Immature natural killer cell (primary cell): ENCODE results near the gene EIF2A. TPM values are rescaled to one million over a fixed set of nuclear protein-coding genes. Genes with fewer than 3 reads are reported as not detected.

Experiments
- polyA plus RNA-seq, 3 donors: library from polyadenylated mRNA; unstranded; fragments of 300-500 nt; fragmentation: Illumina TruSeq; gene quantifications; one replicate each; pipeline ENCODE4 v1.2.3, GENCODE V29; 2021

EIF2A gene
- polyA plus RNA-seq, 3 donors from 2014 or later = 31.3 to 39.4 (median 35.8) TPM

Other genes starting within 250 kb of the EIF2A start
- gene TSC22D2, start 138.5 kb upstream of the EIF2A start, polyA plus RNA-seq = 10 to 100 TPM in 1 of 3 donors, 1 to 10 TPM in 2; 6.4 to 10.4 (median 9.0) TPM
- 100 to 1,000 TPM; 142 to 187 (median 165) TPM for gene SERP1, start 291 bp upstream of the EIF2A start, polyA plus RNA-seq
- 100 to 1,000 TPM; 421 to 768 (median 558) TPM for gene SELENOT, start 56.5 kb downstream of the EIF2A start, polyA plus RNA-seq
- gene ERICH6, start 157.1 kb downstream of the EIF2A start, polyA plus RNA-seq = under 1 TPM in 1 of 3 donors, not detected in 2; 0.94 TPM
- gene SIAH2, start 216.4 kb downstream of the EIF2A start, polyA plus RNA-seq = 10 to 100 TPM; 22.7 to 29.1 (median 25.5) TPM